Measurements from ENCODE around the gene FARS2.

GRCh38 chr6:5745081-5745480, 483.8 kb downstream of the FARS2 start:
- no peak for TF ChIP-seq CTCF (IDR thresholded peaks at IDR 0.05 in 8 of 11, conservative IDR thresholded peaks at IDR 0.05 in 3 of 11)
- TF ChIP-seq POLR2A (IDR thresholded peaks at IDR 0.05): no peak
- TF ChIP-seq POLR2AphosphoS5 (IDR thresholded peaks at IDR 0.05): no peak

All from spleen (tissue), 7 donors.